A549 (cell line): ENCODE results near the gene ADARB2. TPM values are rescaled to one million over a fixed set of nuclear protein-coding genes. Genes with fewer than 3 reads are reported as not detected.

ENCODE experiments used
- ATAC-seq, 2 experiments: fragments of 200-7000 bp in 1 of 2; fragments of >200 bp in 1 of 2; cut with Nextera tagmentation in 1 of 2; cut with Tn5 transposase in 1 of 2; 3 replicates each; pipeline versions ENCODE4 v1.8.0 to v1.9.1; 2018 to 2020; ENCODE audit warnings: mild to moderate bottlenecking in 1 of 2, moderate library complexity in 1 of 2
- CTCF ChIA-PET: fragments of 300-600 bp; sonication (Branson Sonifier 250); formaldehyde crosslinking; extraction: SDS; loops from one replicate; lab custom pipeline; 2021; ENCODE audit warnings: antibody characterized with exemption, inconsistent platforms; lab: Yijun Ruan, JAX
- POLR2A ChIA-PET: fragments of 350-600 bp; formaldehyde crosslinking; extraction: SDS; loops from one replicate; lab custom pipeline; 2021; ENCODE audit warnings: antibody characterized with exemption, inconsistent platforms; lab: Yijun Ruan, JAX
- DNase-seq, 2 experiments: peaks; one replicate each; pipeline versions ENCODE4 v3.0.0 to v3.0.0-alpha.2; 2011 to 2016; ENCODE audit warnings: low read depth in 1 of 2, low spot score in 1 of 2
- FAIRE-seq: peaks from 2 replicates; lab custom pipeline; 2011; peaks lifted over from hg19 to GRCh38; lab: Jason Lieb, UNC
- H3K27ac ChIP-seq, 2 experiments: fragments of >200 bp; sonication (Bioruptor Twin); formaldehyde crosslinking; 3 replicates each; pipeline ENCODE4 v1.5.1; 2016 to 2017
- H3K4me1 ChIP-seq: fragments of >200 bp; sonication (Bioruptor Twin); formaldehyde crosslinking; 3 replicates; pipeline ENCODE4 v1.6.1; 2016
- H3K4me2 ChIP-seq: fragments of >200 bp; sonication (Bioruptor Twin); formaldehyde crosslinking; 3 replicates; pipeline ENCODE4 v1.6.1; 2016
- H3K4me3 ChIP-seq: fragments of >200 bp; sonication (Bioruptor Twin); formaldehyde crosslinking; 3 replicates; pipeline ENCODE4 v1.5.1; 2016
- H3K9me3 ChIP-seq: fragments of >200 bp; sonication (Bioruptor Twin); formaldehyde crosslinking; 3 replicates; pipeline ENCODE4 v1.6.1; 2016
- ATOH8 ChIP-seq: fragments of 250-450 bp; sonication (Bioruptor Pico); IDR thresholded peaks from 2 replicates; pipeline ENCODE4 v1.5.0; 2020; ENCODE audit warnings: low read depth, mild to moderate bottlenecking, moderate library complexity
- BCL3 ChIP-seq: fragments of >200 bp; sonication (Bioruptor Twin); formaldehyde crosslinking; IDR thresholded peaks from 3 replicates; pipeline ENCODE4 v1.6.1; 2016
- BHLHE40 ChIP-seq: IDR thresholded peaks from 2 replicates; pipeline ENCODE4 v1.6.1; 2012; ENCODE audit warnings: low read depth, low read length, inconsistent platforms
- CBX2 ChIP-seq: fragments of 200-600 bp; sonication (generic); IDR thresholded peaks from 2 replicates; pipeline ENCODE4 v1.6.1; 2016; ENCODE audit warnings: low read depth, mild to moderate bottlenecking, borderline replicate concordance
- CEBPB ChIP-seq, 2 experiments: fragments of >200 bp in 1 of 2; sonication (Bioruptor Twin) in 1 of 2; formaldehyde crosslinking in 1 of 2; IDR thresholded peaks; 2 replicates each; pipeline ENCODE4 v1.6.1; 2012 to 2016
- EHF ChIP-seq: fragments of 250-450 bp; sonication (Bioruptor Pico); IDR thresholded peaks from 2 replicates; pipeline ENCODE4 v1.5.0; 2020; ENCODE audit warnings: mild to moderate bottlenecking
- FOSB ChIP-seq: fragments of 250-450 bp; sonication (Bioruptor Pico); IDR thresholded peaks from 2 replicates; pipeline ENCODE4 v1.5.0; 2020; ENCODE audit warnings: mild to moderate bottlenecking, moderate library complexity
- HOXB13 ChIP-seq: fragments of 250-450 bp; sonication (Bioruptor Pico); IDR thresholded peaks from 2 replicates; pipeline ENCODE4 v1.5.0; 2020; ENCODE audit warnings: low read depth, mild to moderate bottlenecking, moderate library complexity
- HOXB5 ChIP-seq: fragments of 250-450 bp; sonication (Bioruptor Pico); IDR thresholded peaks from 2 replicates; pipeline ENCODE4 v1.5.0; 2020; ENCODE audit warnings: mild to moderate bottlenecking, moderate library complexity
- JUNB ChIP-seq: fragments of >200 bp; sonication (Bioruptor Twin); formaldehyde crosslinking; IDR thresholded peaks from 2 replicates; pipeline ENCODE4 v1.6.1; 2016
- KDM1A ChIP-seq: fragments of 200-600 bp; sonication (generic); IDR thresholded peaks from 2 replicates; pipeline ENCODE4 v1.6.1; 2016; ENCODE audit warnings: low read depth, mild to moderate bottlenecking
- KDM5A ChIP-seq: fragments of 200-600 bp; sonication (generic); IDR thresholded peaks from 2 replicates; pipeline ENCODE4 v1.6.1; 2016; ENCODE audit warnings: antibody characterized with exemption, mild to moderate bottlenecking
- NFE2L2 ChIP-seq: fragments of 150-350 bp; conservative IDR thresholded peaks from 2 replicates; pipeline ENCODE4 v1.6.1; 2014; ENCODE audit warnings: low read length
- NPAS2 ChIP-seq: fragments of 250-450 bp; sonication (Bioruptor Pico); IDR thresholded peaks from 2 replicates; pipeline ENCODE4 v1.8.0; 2022; ENCODE audit warnings: mild to moderate bottlenecking, moderate library complexity, borderline replicate concordance
- NR3C1 ChIP-seq: fragments of >200 bp; sonication (Bioruptor Twin); formaldehyde crosslinking; IDR thresholded peaks from 3 replicates; pipeline ENCODE4 v1.6.1; 2017
- PBX3 ChIP-seq: IDR thresholded peaks from 2 replicates; pipeline ENCODE4 v1.6.1; 2012
- PHF8 ChIP-seq: fragments of 200-600 bp; sonication (generic); IDR thresholded peaks from 2 replicates; pipeline ENCODE4 v1.6.1; 2016; ENCODE audit warnings: low read depth, mild to moderate bottlenecking, antibody characterized with exemption, moderate library complexity, borderline replicate concordance
- RAD21 ChIP-seq, 2 experiments: fragments of >200 bp in 1 of 2; sonication (Bioruptor Twin) in 1 of 2; formaldehyde crosslinking in 1 of 2; IDR thresholded peaks in 1 of 2; conservative IDR thresholded peaks in 1 of 2; 2 replicates in 1 of 2; 3 replicates in 1 of 2; pipeline ENCODE4 v1.6.1; 2012 to 2018; ENCODE audit warnings: inconsistent platforms in 1 of 2
- SMC3 ChIP-seq: fragments of >200 bp; sonication (Bioruptor Twin); formaldehyde crosslinking; IDR thresholded peaks from 3 replicates; pipeline ENCODE4 v1.6.1; 2018; ENCODE audit warnings: inconsistent platforms
- USF2 ChIP-seq: fragments of 450-650 bp; IDR thresholded peaks from 2 replicates; pipeline ENCODE4 v1.6.1; 2014; ENCODE audit warnings: antibody characterized with exemption
- ZC3H11A ChIP-seq: fragments of 450-650 bp; IDR thresholded peaks from 2 replicates; pipeline ENCODE4 v1.6.1; 2014; ENCODE audit warnings: antibody characterized with exemption, mild to moderate bottlenecking
- ZFP36 ChIP-seq: fragments of 450-650 bp; IDR thresholded peaks from 2 replicates; pipeline ENCODE4 v1.6.1; 2014; ENCODE audit warnings: borderline replicate concordance; ENCODE audit not compliant: partially characterized antibody
- ZNF302 ChIP-seq: fragments of 250-450 bp; sonication (Bioruptor Pico); IDR thresholded peaks from 2 replicates; pipeline ENCODE4 v1.9.0; 2021; ENCODE audit warnings: inconsistent platforms, mild to moderate bottlenecking, moderate library complexity
- WGBS: methylation state at CpG from one replicate; pipeline ENCODE4 v1.1.6; 2017; ENCODE audit errors: missing lambda C conversion rate; 5-methylcytosine and 5-hydroxymethylcytosine counted together
- polyA plus RNA-seq, 4 experiments: library from polyadenylated mRNA; depleted of rRNA in 3 of 4; stranded (reverse); fragments of >200 nt; fragmentation: RNase III in 1 of 4; extraction: RNeasy Plus Mini Kit Qiagen cat#74134 plus additional on column Dnase treatment in 1 of 4; gene quantifications; 2 replicates in 3 of 4; 3 replicates in 1 of 4; pipeline ENCODE4 v1.2.3, GENCODE V29; 2011 to 2017

ADARB2 gene
- polyA plus RNA-seq, 2 of the 4 experiments (the other 2 are of a cell fraction), result not detected

- H3K4me2 ChIP-seq, result no peak overlapping the region
- DNase-seq, result no peak
- ATAC-seq, result no peak
- H3K4me3 ChIP-seq, result no peak overlapping the region
- CTCF ChIA-PET, result no interaction called here
- no peaks in the 10 kb centered on the region for H3K9me3 ChIP-seq
- H3K4me1 ChIP-seq, result no peaks in the 10 kb centered on the region
- TF ChIP-seq EHF (CRISPR knock-in tag), result no peak
- TF ChIP-seq SMC3, result no peak
- TF ChIP-seq ATOH8 (CRISPR knock-in tag), result no peak
- no peak for TF ChIP-seq KDM1A
- TF ChIP-seq NPAS2, result no peak
- no peak for TF ChIP-seq ZNF302 (CRISPR knock-in tag)
- no peak for TF ChIP-seq JUNB
- no peak for TF ChIP-seq CEBPB (IDR thresholded peaks at IDR 0.05)
- TF ChIP-seq BHLHE40, result no peak
- no peak for TF ChIP-seq USF2
- no peak for TF ChIP-seq NR3C1
- TF ChIP-seq ZC3H11A, result no peak
- TF ChIP-seq NFE2L2, result no peak
- TF ChIP-seq KDM5A, result no peak
- no peak for TF ChIP-seq PBX3
- no peak for TF ChIP-seq CBX2
- TF ChIP-seq BCL3, result no peak
- WGBS, result 17% methylated on average over 3 of the region's 3 CpGs
- FAIRE-seq, result no peak
- H3K27ac ChIP-seq, result no peak overlapping the region
- POLR2A ChIA-PET, result no interaction called here
Measured at GRCh38 chr10:1608408-1608807, 128.9 kb downstream of the ADARB2 start.

- ChIA-PET CTCF (no interaction called here), POLR2A (no interaction called here)
- Histone ChIP-seq H3K27ac (no peak overlapping the region), H3K9me3 (no peaks in the 10 kb centered on the region), H3K4me2 (no peak overlapping the region), H3K4me3 (no peak overlapping the region), H3K4me1 (no peaks in the 10 kb centered on the region)
- no peak for DNase-seq
- ATAC-seq, result no peak
- TF ChIP-seq RAD21 (conservative IDR thresholded peaks at IDR 0.05 in 1 of 2, IDR thresholded peaks at IDR 0.05 in 1 of 2) (no peak), FOSB (CRISPR knock-in tag) (no peak), ZFP36 (no peak), ZNF302 (CRISPR knock-in tag) (no peak), HOXB13 (no peak), PHF8 (no peak), HOXB5 (no peak)
- 33% methylated on average over 7 of the region's 14 CpGs for WGBS
- FAIRE-seq, result no peak
Measured at GRCh38 chr10:1607466-1607865, 129.9 kb downstream of the ADARB2 start.
